GM19099 (cell line): Measurements from ENCODE around the gene TXK.

Experiments used
- POLR2A ChIP-seq: IDR thresholded peaks from 3 replicates; pipeline ENCODE4 v1.6.1; 2011; ENCODE audit warnings: low read depth; ENCODE audit not compliant: insufficient read length; ENCODE audit errors: extremely low read depth

Gene TXK

DNA sequence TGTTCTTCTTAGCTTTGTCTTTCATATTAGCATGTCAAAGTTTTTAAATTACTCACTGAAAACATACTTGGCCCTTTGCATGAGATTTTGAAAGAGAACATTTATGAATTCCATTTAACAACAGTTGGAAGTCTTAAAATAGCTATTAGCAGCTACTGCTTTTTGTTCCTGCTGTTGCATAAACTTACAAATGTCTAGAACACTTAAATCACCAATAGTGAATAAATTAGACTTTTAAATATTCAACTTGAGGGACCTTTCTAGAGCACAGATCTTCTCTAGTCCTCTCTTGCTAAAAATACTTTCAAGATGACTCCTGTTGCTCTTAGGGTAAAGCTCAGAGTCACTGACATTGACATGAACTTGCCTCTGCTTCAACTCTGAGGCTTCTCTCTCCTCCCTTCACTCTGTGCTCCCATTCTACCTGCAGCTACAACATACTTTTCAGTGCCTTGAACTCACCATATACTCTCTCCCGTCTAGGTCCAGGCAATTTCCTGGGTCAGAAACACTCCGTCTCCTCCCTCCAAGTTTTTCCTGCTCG is 15.8 kb upstream of the TXK start:
- no peak for TF ChIP-seq POLR2A

DNA sequence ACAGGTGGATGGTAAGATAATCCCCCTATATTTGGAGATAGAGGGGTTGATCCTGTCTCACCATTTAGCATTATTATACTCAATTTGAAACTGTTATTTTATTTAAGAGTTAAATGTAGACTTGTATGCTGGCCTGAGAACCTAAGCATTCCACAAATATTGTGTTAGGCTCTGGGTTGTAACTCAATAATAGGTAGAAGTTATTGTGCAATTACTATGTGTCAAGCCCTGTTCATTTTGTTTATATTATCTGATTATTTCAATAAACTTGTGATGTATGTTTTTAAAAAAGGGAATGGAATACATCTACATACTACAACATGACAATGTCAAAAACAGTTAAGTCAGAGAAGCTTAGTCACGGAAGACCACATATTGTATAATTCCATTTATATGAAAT is 13.6 kb upstream of the TXK start:
- TF ChIP-seq POLR2A, result no peak

- TF ChIP-seq POLR2A, result no peak
Measured at GRCh38 chr4:48141048-48141447, 7.0 kb upstream of the TXK start.

GRCh38 chr4:48139691-48140090 is 5.6 kb upstream of the TXK start:
- no peak for TF ChIP-seq POLR2A

GRCh38 chr4:48138936-48139335 is 4.9 kb upstream of the TXK start:
- TF ChIP-seq POLR2A, result no peak

DNA sequence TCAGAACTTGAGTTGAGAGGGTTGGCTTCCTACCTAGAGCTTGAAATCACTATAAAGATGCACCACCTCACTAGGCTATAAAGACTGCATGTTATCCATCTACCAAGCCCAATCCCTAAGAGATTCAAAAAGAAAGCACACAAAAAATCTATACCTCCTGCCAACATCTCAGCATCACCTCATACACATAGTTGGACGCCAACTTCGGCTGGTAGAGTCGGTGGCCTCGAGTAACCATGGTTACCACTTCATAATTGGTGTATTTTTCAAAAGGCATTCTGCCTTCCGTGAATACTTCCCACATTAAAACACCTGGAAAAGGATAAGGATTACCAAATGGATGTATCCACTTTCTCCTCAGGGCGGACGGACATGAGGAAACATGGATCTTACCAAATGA is 4.5 kb upstream of the TXK start:
- no peak for TF ChIP-seq POLR2A

- no peak for TF ChIP-seq POLR2A
Measured at GRCh38 chr4:48137846-48138245, 3.8 kb upstream of the TXK start.

- TF ChIP-seq POLR2A, result no peak
Measured at GRCh38 chr4:48133669-48134068, 381 bp downstream of the TXK start.

GRCh38 chr4:48131736-48132135 is 2.3 kb downstream of the TXK start:
- TF ChIP-seq POLR2A, result no peak

DNA sequence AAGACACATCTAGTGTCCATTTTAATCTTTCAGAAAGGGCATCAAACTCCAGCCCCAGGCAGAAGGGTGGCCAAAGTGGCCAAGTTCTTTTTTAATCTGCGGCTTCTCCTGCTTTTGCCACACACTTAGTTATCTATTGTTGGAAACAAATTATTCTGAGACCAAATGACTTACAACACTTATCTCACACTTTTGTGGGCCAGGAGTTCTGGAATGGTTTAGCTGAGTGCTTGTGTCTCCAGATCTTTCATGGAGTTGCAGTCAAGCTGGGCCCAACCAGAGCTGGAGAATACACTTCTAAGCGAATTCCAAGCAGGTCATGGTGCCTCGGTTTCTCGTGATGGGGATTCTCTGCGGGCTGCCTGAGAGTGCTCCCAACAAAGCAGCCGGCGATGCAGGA is 4.0 kb downstream of the TXK start:
- no peak for TF ChIP-seq POLR2A

GRCh38 chr4:48129307-48130014 is 4.6 kb downstream of the TXK start:
- no peak for TF ChIP-seq POLR2A

DNA sequence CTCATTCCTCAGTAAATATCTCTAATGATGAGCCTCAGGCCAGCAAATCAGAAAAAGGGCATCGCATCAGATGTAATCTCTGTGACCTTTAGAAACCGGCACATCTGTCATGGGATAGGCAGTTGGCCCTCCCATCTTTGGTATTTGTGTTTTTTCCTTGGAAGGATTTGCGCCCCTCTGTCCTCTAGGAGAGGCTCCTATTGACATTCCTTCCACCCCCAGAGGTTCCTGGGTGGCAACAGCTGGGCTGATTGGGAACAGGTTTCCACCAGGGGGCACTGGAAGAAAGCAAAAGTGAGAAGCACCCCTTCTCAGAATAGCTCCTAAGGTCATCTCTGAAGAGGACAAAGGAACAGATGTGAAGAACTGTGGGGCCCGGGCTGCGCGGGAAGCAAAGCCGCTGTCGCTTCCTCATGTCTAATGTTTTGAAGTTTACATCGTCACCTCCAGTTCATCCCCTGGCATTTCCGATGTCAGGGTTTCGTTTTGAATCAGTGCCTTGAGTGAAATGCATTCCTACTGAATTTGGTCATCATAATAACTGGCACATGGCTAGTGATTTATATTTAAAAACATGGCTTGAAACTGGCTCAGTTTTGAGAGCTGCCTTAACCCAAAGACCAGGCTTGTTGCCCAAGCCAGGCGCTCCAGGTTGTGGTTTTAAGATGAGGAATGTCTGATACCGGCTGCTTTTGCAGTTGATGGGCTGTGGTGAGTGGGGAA is 6.2 kb downstream of the TXK start:
- TF ChIP-seq POLR2A, result no peak

GRCh38 chr4:48127231-48127630 is 6.8 kb downstream of the TXK start:
- TF ChIP-seq POLR2A, result no peak

DNA sequence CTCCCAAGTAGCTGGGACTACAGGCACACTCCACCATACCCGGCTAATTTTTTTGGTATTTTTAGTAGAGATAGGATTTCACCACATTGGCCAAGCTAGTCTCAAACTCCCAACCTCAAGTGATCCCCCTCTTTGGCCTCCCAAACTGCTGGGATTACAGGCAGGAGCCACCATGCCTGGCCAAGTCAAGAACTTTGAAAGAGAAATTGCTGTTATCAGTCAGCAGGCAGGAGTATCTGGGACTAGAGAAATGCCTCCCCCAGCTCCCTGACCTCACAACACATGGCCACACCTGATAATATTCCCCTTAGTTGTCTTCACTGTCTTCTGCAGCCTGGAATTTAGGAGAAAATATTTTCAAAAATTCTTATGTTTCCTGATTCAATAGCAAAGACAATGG is 7.4 kb downstream of the TXK start:
- no peak for TF ChIP-seq POLR2A

DNA sequence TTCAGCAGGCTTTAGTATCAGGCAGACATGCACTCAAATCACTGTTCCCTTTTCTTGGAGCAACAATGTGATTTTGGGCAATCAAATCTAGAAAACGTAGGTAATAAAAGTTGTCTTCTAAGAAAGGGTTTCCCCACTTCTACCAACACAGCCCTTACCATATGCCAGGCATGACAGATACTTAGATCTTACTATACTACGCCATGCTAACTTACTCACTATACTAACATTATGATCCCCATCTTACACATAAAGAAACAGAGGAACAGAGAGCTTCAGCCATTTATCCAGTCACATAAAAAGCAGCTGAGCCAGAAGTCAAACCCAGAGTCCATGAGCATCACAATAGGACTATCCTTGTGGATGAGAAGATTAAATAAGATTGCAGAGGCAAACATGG is 9.2 kb downstream of the TXK start:
- no peak for TF ChIP-seq POLR2A

DNA sequence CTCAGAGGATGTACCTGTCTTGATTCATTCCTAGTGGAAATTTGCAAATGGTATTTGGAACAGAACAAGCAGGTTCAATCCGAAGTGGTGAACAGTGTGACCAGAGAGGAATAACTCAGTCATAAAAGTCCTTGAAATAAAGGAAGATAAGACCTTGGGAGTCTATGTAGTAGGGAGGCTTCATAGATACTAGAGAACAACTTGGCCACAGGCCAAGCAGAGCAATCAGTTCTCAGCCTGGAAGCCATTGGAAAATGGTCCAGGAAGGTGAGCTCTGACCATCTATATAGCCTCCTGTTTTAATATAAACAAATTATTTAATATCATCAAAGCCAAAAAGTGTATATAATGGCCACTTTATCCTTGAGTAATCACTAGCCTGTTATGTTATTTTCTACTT is 11.3 kb downstream of the TXK start:
- no peak for TF ChIP-seq POLR2A
